HepG2 (cell line): ENCODE measurements around the gene SLC7A8. TPM values are rescaled to one million over a fixed set of nuclear protein-coding genes. Genes with fewer than 3 reads are reported as not detected.

Experiments used
- EP300 ChIP-seq, 3 experiments: sonication (generic) in 1 of 3; formaldehyde crosslinking in 1 of 3; IDR thresholded peaks; 2 replicates each; pipeline versions ENCODE4 v1.5.1 to v1.6.1; 2011 to 2020; ENCODE audit warnings: low read depth in 2 of 3, low read length in 2 of 3, borderline replicate concordance in 1 of 3, improper control_type of control experiment in 1 of 3, mild to moderate bottlenecking in 1 of 3, missing genetic modification reagents in 1 of 3, moderate library complexity in 1 of 3
- FOSL1 ChIP-seq: sonication (generic); formaldehyde crosslinking; IDR thresholded peaks from 2 replicates; pipeline ENCODE4 v1.9.0; 2021; ENCODE audit warnings: missing genetic modification reagents, borderline replicate concordance
- GABPB1 ChIP-seq: IDR thresholded peaks from 2 replicates; pipeline ENCODE4 v1.6.1; 2016; ENCODE audit warnings: mild to moderate bottlenecking, missing genetic modification reagents, moderate library complexity, missing compliant biosample characterization
- KAT8 ChIP-seq: IDR thresholded peaks from 2 replicates; pipeline ENCODE4 v1.6.1; 2016; ENCODE audit warnings: missing genetic modification reagents, missing compliant biosample characterization
- NFE2L1 ChIP-seq: sonication (generic); formaldehyde crosslinking; IDR thresholded peaks from 2 replicates; pipeline ENCODE4 v1.4.0; 2020; ENCODE audit warnings: missing genetic modification reagents, mild to moderate bottlenecking, borderline replicate concordance
- NFE2L2 ChIP-seq: fragments of 150-350 bp; IDR thresholded peaks from 2 replicates; pipeline ENCODE4 v1.6.1; 2014; ENCODE audit warnings: low read length
- RNF2 ChIP-seq: fragments of 450-650 bp; conservative IDR thresholded peaks from 2 replicates; pipeline ENCODE4 v1.6.1; 2016; ENCODE audit warnings: low read depth
- SAFB2 ChIP-seq: sonication (generic); formaldehyde crosslinking; IDR thresholded peaks from 2 replicates; pipeline ENCODE4 v1.5.1; 2020; ENCODE audit warnings: missing genetic modification reagents, low read depth, mild to moderate bottlenecking, borderline replicate concordance
- SIN3B ChIP-seq: fragments of 150-350 bp; IDR thresholded peaks from 2 replicates; pipeline ENCODE4 v1.6.1; 2014; ENCODE audit warnings: low read length
- SOX13 ChIP-seq, 3 experiments: fragments of 450-650 bp in 1 of 3; sonication (generic) in 1 of 3; formaldehyde crosslinking in 1 of 3; IDR thresholded peaks in 2 of 3; conservative IDR thresholded peaks in 1 of 3; 2 replicates each; pipeline versions ENCODE4 v1.5.0 to v1.6.1; 2016 to 2020; ENCODE audit warnings: antibody characterized with exemption in 1 of 3, mild to moderate bottlenecking in 1 of 3, missing compliant biosample characterization in 1 of 3, missing genetic modification reagents in 1 of 3, moderate library complexity in 1 of 3
- STAG1 ChIP-seq: sonication (generic); formaldehyde crosslinking; IDR thresholded peaks from 2 replicates; pipeline ENCODE4 v1.4.0; 2020; ENCODE audit warnings: missing genetic modification reagents
- XRCC5 ChIP-seq: fragments of 200-400 bp; formaldehyde crosslinking; optimal IDR thresholded peaks from 2 replicates; pipeline ENCODE3; 2017; ENCODE audit warnings: mild to moderate bottlenecking, low read length
- ZNF124 ChIP-seq: sonication (generic); formaldehyde crosslinking; IDR thresholded peaks from 2 replicates; pipeline ENCODE4 v1.4.0; 2020; ENCODE audit warnings: missing genetic modification reagents
- ZNF230 ChIP-seq: sonication (generic); formaldehyde crosslinking; IDR thresholded peaks from 2 replicates; pipeline ENCODE4 v1.4.0; 2020; ENCODE audit warnings: mild to moderate bottlenecking, missing genetic modification reagents
- ZNF567 ChIP-seq: sonication (generic); formaldehyde crosslinking; IDR thresholded peaks from 2 replicates; pipeline ENCODE4 v1.8.1; 2023; ENCODE audit warnings: mild to moderate bottlenecking, missing genetic modification reagents, borderline replicate concordance
- ZNF598 ChIP-seq: sonication (generic); formaldehyde crosslinking; IDR thresholded peaks from 2 replicates; pipeline ENCODE4 v1.5.1; 2020; ENCODE audit warnings: mild to moderate bottlenecking, missing genetic modification reagents, borderline replicate concordance
- ZNF616 ChIP-seq: sonication (generic); formaldehyde crosslinking; IDR thresholded peaks from 2 replicates; pipeline ENCODE4 v1.5.0; 2020; ENCODE audit warnings: low read depth, mild to moderate bottlenecking, missing genetic modification reagents
- ZNF788 ChIP-seq: sonication (generic); formaldehyde crosslinking; IDR thresholded peaks from 2 replicates; pipeline ENCODE4 v1.5.0; 2020; ENCODE audit warnings: mild to moderate bottlenecking, missing genetic modification reagents, borderline replicate concordance
- ZNF850 ChIP-seq: sonication (generic); formaldehyde crosslinking; conservative IDR thresholded peaks from 2 replicates; pipeline ENCODE4 v1.9.0; 2021; ENCODE audit warnings: mild to moderate bottlenecking, missing genetic modification reagents
- polyA plus RNA-seq, 8 experiments: library from polyadenylated mRNA; depleted of rRNA in 3 of 8; stranded (reverse) in 7 of 8; unstranded in 1 of 8; fragments of >200 nt; fragmentation: Illumina TruSeq in 4 of 8; extraction: Trizol in 4 of 8; gene quantifications; 2 replicates each; pipeline versions ENCODE4 v1.2.1 to v1.2.3, GENCODE V29; 2011 to 2016; ENCODE audit warnings: low read depth in 4 of 8, missing spikeins in 1 of 8, mixed read lengths in 1 of 8; ENCODE audit not compliant: insufficient read depth in 1 of 8
- total RNA-seq, 5 experiments: library from RNA; depleted of rRNA; stranded (reverse); fragments of >200 nt; fragmentation: Illumina TruSeq; extraction: Trizol; gene quantifications; 2 replicates each; pipeline ENCODE4 v1.2.3, GENCODE V29; 2016; ENCODE audit warnings: low read depth in 1 of 5
- TF ChIP-seq, protein P1 (sequence below): sonication (generic); formaldehyde crosslinking; IDR thresholded peaks from 2 replicates; pipeline ENCODE4 v1.5.1; 2020; ENCODE audit warnings: mild to moderate bottlenecking, moderate library complexity, missing genetic modification reagents
- TF ChIP-seq, protein P2 (sequence below): sonication (generic); formaldehyde crosslinking; IDR thresholded peaks from 2 replicates; pipeline ENCODE4 v1.4.0; 2020; ENCODE audit warnings: missing genetic modification reagents, borderline replicate concordance
- TF ChIP-seq, protein P3 (sequence below): sonication (generic); formaldehyde crosslinking; IDR thresholded peaks from 2 replicates; pipeline ENCODE4 v1.4.0; 2020; ENCODE audit warnings: missing genetic modification reagents

The SLC7A8 gene
- total and polyA plus RNA-seq, 2 of the 13 experiments (the other 11 are each of a cell fraction or from before 2014, with no cell fraction given): 0.25 TPM; not detected in 1

DNA sequence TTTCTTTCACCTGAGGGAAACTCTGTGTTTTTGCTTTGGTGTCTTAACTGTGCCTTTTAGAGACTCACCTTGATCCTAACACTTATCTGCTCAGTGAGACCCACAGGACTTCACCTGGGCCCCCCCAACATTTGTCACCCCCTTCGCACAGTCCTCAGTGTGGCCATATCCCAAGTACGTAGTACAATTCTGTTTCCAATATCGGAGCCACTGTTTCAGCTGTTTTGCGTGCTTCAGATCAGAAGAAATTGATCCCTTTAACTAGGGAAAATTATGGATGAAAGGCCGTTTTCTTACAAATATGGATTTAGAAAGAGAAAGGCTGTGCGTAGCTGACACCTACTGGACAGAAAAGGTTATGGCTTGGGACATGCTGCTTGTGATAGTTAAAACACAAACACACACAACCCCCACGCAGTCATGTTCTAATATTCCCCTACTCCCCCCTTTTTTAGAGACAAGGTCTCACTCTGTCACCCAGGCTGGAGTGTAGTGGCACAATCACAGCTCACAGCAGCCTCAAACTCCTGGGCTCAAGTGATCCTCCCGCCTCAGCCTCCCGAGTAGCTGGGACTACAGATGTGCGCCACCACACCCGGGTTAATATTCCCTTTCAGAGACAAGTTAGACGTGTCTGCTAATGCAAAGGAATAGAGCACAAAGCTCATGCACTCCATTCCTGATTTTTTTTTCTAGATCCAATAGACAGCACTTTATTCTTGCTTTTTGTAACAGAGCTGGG, 3.6 kb upstream of the SLC7A8 start (continued):
- TF ChIP-seq, protein P1, sequence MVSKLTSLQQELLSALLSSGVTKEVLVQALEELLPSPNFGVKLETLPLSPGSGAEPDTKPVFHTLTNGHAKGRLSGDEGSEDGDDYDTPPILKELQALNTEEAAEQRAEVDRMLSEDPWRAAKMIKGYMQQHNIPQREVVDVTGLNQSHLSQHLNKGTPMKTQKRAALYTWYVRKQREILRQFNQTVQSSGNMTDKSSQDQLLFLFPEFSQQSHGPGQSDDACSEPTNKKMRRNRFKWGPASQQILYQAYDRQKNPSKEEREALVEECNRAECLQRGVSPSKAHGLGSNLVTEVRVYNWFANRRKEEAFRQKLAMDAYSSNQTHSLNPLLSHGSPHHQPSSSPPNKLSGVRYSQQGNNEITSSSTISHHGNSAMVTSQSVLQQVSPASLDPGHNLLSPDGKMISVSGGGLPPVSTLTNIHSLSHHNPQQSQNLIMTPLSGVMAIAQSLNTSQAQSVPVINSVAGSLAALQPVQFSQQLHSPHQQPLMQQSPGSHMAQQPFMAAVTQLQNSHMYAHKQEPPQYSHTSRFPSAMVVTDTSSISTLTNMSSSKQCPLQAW (CRISPR knock-in tag): no peak
- TF ChIP-seq SOX13 (IDR thresholded peaks at IDR 0.05): no peak
- 0 out of 4 replicates have a peak, but pooled peaks of 1 of the 2 experiments have one; percentile 58 for TF ChIP-seq SOX13 (CRISPR knock-in tag; conservative IDR thresholded peaks at IDR 0.05 in 1 of 2, IDR thresholded peaks at IDR 0.05 in 1 of 2)
- TF ChIP-seq GABPB1: no peak
- peak; percentile 70 for TF ChIP-seq XRCC5
- 0 out of 2 replicates have a peak, but pooled peaks have one; percentile 31 for TF ChIP-seq KAT8 (CRISPR knock-in tag)
- 0 out of 2 replicates have a peak, but pooled peaks have one; percentile 44 for TF ChIP-seq ZNF850 (CRISPR knock-in tag)
- TF ChIP-seq RNF2: 0 out of 2 replicates have a peak, but pooled peaks have one; percentile 32
- TF ChIP-seq ZNF124 (CRISPR knock-in tag): peak; percentile 89
- TF ChIP-seq NFE2L2: 0 out of 2 replicates have a peak, but pooled peaks have one; percentile 1
- 0 out of 2 replicates have a peak, but pooled peaks have one; percentile 39 for TF ChIP-seq ZNF788
- no peak for TF ChIP-seq FOSL1 (CRISPR knock-in tag)
- TF ChIP-seq EP300 (IDR thresholded peaks at IDR 0.05; ENCODE audit: low read depth in 2 of 2, low read length in 2 of 2): no peak
- no peak for TF ChIP-seq EP300 (CRISPR knock-in tag; IDR thresholded peaks at IDR 0.05; ENCODE audit: borderline replicate concordance)
- no peak for TF ChIP-seq ZNF230 (CRISPR knock-in tag)
- no peak for TF ChIP-seq ZNF616 (CRISPR knock-in tag)
- TF ChIP-seq STAG1 (CRISPR knock-in tag): peak; percentile 96
- peak; percentile 81; the same call in 1 of the 2 replicates for TF ChIP-seq ZNF567
- TF ChIP-seq, protein P2, sequence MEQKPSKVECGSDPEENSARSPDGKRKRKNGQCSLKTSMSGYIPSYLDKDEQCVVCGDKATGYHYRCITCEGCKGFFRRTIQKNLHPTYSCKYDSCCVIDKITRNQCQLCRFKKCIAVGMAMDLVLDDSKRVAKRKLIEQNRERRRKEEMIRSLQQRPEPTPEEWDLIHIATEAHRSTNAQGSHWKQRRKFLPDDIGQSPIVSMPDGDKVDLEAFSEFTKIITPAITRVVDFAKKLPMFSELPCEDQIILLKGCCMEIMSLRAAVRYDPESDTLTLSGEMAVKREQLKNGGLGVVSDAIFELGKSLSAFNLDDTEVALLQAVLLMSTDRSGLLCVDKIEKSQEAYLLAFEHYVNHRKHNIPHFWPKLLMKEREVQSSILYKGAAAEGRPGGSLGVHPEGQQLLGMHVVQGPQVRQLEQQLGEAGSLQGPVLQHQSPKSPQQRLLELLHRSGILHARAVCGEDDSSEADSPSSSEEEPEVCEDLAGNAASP (CRISPR knock-in tag): peak; percentile 47; the same call in 1 of the 2 replicates
- TF ChIP-seq SIN3B: peak; percentile 12; the same call in 1 of the 2 replicates
- TF ChIP-seq, protein P3, sequence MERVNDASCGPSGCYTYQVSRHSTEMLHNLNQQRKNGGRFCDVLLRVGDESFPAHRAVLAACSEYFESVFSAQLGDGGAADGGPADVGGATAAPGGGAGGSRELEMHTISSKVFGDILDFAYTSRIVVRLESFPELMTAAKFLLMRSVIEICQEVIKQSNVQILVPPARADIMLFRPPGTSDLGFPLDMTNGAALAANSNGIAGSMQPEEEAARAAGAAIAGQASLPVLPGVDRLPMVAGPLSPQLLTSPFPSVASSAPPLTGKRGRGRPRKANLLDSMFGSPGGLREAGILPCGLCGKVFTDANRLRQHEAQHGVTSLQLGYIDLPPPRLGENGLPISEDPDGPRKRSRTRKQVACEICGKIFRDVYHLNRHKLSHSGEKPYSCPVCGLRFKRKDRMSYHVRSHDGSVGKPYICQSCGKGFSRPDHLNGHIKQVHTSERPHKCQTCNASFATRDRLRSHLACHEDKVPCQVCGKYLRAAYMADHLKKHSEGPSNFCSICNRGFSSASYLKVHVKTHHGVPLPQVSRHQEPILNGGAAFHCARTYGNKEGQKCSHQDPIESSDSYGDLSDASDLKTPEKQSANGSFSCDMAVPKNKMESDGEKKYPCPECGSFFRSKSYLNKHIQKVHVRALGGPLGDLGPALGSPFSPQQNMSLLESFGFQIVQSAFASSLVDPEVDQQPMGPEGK: peak; percentile 52
- no peak for TF ChIP-seq SAFB2 (CRISPR knock-in tag)
- TF ChIP-seq ZNF598 (CRISPR knock-in tag): peak; percentile 80; the same call in 1 of the 2 replicates
- TF ChIP-seq NFE2L1 (CRISPR knock-in tag): 0 out of 2 replicates have a peak, but pooled peaks have one; percentile 24
